Measurements from ENCODE around the gene SPDYE6. TPM values are rescaled to one million over a fixed set of nuclear protein-coding genes. Genes with fewer than 3 reads are reported as not detected.

SPDYE6 gene
- total RNA-seq, 1 experiment from 2014 or later: not detected

- in situ Hi-C loops (cut with HindIII; ENCODE audit: low sequenced_read_pairs): no loop called here
- no peak for DNase-seq (ENCODE audit: low spot score)
Measured at GRCh38 chr7:102297487-102298218, 58.6 kb downstream of the SPDYE6 start.

DNA sequence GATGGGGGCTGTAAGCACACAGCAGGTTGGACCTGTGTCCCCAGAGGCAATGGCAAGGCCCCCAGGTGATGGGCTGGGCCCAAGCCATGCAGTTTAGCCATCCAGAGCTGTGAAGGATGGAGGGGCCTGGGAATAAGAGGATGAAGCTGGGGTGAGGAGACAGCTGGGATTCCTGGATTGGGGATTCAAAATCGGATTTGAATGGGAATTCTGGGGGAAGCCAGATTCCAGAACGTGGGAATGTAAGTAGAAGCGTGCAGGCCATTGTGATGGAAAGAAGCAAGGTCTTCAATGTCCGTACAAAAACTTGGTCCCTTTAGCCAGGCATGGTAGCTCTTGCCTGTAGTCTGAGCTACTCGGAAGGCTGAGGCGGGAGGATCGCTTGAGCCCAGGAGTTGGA, 59.7 kb downstream of the SPDYE6 start:
- no peak for DNase-seq (ENCODE audit: low spot score)
- in situ Hi-C loops (cut with HindIII; ENCODE audit: low sequenced_read_pairs): no loop called here

GRCh38 chr7:102296179-102296438, 60.1 kb downstream of the SPDYE6 start:
- DNase-seq (ENCODE audit: low spot score): no peak
- in situ Hi-C loops (cut with HindIII; ENCODE audit: low sequenced_read_pairs): no loop called here

Other genes with a start within 250 kb of the SPDYE6 start
- 31.6 and 43.6 TPM in 2 replicates for gene SH2B2, start 69.6 kb downstream of the SPDYE6 start, total RNA-seq (2014; rRNA removed; shearing (Covaris generic))
- gene PRKRIP1, start 39.9 kb upstream of the SPDYE6 start, total RNA-seq (2014; rRNA removed; shearing (Covaris generic)): 25.2 and 25.9 TPM in 2 replicates
- 106 and 147 TPM in 2 replicates for gene ORAI2, start 77.1 kb upstream of the SPDYE6 start, total RNA-seq (2014; rRNA removed; shearing (Covaris generic))
- 35.9 and 73.3 TPM in 2 replicates for gene ALKBH4, start 108.4 kb upstream of the SPDYE6 start, total RNA-seq (2014; rRNA removed; shearing (Covaris generic))
- gene LRWD1, start 108.5 kb upstream of the SPDYE6 start, total RNA-seq (2014; rRNA removed; shearing (Covaris generic)): 60.6 and 75.4 TPM in 2 replicates
- gene POLR2J, start 122.5 kb upstream of the SPDYE6 start, total RNA-seq (2014; rRNA removed; shearing (Covaris generic)): 53.6 and 57.6 TPM in 2 replicates
- 2.7 and 3.0 TPM in 2 replicates for gene RASA4B, start 161.3 kb upstream of the SPDYE6 start, total RNA-seq (2014; rRNA removed; shearing (Covaris generic))
- 6.6 TPM in 1 of 2 replicates, not detected in the other for gene UPK3BL2, start 187.3 kb upstream of the SPDYE6 start, total RNA-seq (2014; rRNA removed; shearing (Covaris generic))
- gene SPDYE2, start 194.8 kb upstream of the SPDYE6 start, total RNA-seq (2014; rRNA removed; shearing (Covaris generic)): not detected in 2 replicates
- 6.5 TPM in 2 replicates for gene POLR2J3, start 216.1 kb upstream of the SPDYE6 start, total RNA-seq (2014; rRNA removed; shearing (Covaris generic))